ENCODE measurements around the gene GRIK5.

DNA sequence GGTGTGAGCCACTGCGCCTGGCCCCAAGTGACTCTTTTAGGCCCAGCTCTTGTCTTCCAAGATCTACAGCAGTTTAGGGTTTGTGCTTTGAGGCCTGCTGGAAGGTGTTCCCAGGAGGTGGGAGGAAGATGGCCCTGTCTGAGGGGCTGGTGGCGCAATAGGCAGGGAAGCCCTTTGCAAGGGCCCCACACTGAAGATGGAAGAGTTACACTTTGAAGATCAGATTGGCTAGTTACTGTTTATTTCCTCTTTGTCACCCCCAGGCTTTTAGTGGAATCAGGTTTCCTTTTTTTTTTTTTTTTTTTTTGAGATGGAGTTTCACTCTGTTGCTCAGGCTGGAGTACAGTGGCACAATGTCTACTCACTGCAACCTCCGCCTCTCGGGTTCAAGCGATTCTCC is 109.0 kb downstream of the GRIK5 start:
- no peak for TF ChIP-seq POLR2A (IDR thresholded peaks at IDR 0.05)
- TF ChIP-seq, protein P1, sequence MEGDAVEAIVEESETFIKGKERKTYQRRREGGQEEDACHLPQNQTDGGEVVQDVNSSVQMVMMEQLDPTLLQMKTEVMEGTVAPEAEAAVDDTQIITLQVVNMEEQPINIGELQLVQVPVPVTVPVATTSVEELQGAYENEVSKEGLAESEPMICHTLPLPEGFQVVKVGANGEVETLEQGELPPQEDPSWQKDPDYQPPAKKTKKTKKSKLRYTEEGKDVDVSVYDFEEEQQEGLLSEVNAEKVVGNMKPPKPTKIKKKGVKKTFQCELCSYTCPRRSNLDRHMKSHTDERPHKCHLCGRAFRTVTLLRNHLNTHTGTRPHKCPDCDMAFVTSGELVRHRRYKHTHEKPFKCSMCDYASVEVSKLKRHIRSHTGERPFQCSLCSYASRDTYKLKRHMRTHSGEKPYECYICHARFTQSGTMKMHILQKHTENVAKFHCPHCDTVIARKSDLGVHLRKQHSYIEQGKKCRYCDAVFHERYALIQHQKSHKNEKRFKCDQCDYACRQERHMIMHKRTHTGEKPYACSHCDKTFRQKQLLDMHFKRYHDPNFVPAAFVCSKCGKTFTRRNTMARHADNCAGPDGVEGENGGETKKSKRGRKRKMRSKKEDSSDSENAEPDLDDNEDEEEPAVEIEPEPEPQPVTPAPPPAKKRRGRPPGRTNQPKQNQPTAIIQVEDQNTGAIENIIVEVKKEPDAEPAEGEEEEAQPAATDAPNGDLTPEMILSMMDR (IDR thresholded peaks at IDR 0.05) = no peak
